Measurements from ENCODE around the gene FBXW11.

DNA sequence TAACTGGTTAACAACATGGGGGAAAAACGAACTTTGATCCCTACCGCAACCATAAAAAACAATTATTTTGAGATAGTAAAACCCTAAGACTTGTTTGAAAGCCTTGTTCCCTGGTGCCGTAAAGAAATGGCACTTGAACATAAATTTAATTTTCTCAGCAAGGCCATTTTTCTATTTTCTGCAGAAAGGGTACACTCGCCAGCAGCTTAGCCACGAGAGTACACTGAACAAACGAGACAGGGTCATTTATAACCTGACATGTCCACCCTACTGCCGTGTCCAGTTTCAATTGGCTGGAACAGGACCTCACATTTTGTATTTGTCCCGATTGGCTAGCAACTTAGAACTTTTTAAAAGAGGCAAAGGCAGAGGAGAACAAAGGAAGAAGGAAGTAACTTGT lies 26.8 kb downstream of the FBXW11 start:
- TF ChIP-seq, protein P1, sequence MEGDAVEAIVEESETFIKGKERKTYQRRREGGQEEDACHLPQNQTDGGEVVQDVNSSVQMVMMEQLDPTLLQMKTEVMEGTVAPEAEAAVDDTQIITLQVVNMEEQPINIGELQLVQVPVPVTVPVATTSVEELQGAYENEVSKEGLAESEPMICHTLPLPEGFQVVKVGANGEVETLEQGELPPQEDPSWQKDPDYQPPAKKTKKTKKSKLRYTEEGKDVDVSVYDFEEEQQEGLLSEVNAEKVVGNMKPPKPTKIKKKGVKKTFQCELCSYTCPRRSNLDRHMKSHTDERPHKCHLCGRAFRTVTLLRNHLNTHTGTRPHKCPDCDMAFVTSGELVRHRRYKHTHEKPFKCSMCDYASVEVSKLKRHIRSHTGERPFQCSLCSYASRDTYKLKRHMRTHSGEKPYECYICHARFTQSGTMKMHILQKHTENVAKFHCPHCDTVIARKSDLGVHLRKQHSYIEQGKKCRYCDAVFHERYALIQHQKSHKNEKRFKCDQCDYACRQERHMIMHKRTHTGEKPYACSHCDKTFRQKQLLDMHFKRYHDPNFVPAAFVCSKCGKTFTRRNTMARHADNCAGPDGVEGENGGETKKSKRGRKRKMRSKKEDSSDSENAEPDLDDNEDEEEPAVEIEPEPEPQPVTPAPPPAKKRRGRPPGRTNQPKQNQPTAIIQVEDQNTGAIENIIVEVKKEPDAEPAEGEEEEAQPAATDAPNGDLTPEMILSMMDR (conservative IDR thresholded peaks at IDR 0.05; ENCODE audit: low read depth, low read length): no peak
- no peak for TF ChIP-seq EZH2 (IDR thresholded peaks at IDR 0.05; ENCODE audit: borderline replicate concordance, low read depth, low read length, poor library complexity, severe bottlenecking)
